GM21390 (cell line): ENCODE results near the gene SUDS3.

Experiments
- ATAC-seq: cut with Tn5 transposase; IDR thresholded peaks from one replicate; pipeline ENCODE4 v1.9.1; 2021; ENCODE audit not compliant: unreplicated experiment

SUDS3 gene

GRCh38 chr12:118355843-118356242 is 20.5 kb upstream of the SUDS3 start:
- no peak for ATAC-seq

DNA sequence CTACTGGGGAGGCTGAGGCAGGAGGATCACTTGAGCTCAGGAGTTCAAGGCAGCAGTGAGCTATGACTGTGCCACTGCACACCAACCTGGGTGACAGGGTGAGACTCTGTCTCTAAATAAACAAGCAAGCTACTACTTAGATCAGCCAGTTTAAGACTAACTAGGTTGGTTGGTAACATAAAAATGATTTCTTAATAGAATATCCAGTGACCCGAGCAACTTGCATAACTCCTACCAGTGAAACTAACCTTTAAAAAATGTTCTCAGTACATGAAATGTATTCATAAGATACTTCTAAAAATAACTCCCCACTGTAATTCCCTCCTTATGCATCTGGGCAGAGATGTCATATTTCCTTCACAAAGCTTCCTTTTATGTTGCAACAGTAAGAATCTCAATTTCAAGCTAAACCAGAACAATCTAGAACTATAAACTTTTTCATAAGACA is 19.5 kb upstream of the SUDS3 start:
- ATAC-seq, result peak; percentile 14

GRCh38 chr12:118357257-118358007 is 18.9 kb upstream of the SUDS3 start:
- peak; percentile 66 for ATAC-seq

GRCh38 chr12:118358008-118358359 is 18.4 kb upstream of the SUDS3 start:
- no peak for ATAC-seq

GRCh38 chr12:118358612-118359540 is 17.5 kb upstream of the SUDS3 start:
- no peak for ATAC-seq

- peak; percentile 44 for ATAC-seq
Observed at GRCh38 chr12:118359541-118359915, 16.8 kb upstream of the SUDS3 start.

DNA sequence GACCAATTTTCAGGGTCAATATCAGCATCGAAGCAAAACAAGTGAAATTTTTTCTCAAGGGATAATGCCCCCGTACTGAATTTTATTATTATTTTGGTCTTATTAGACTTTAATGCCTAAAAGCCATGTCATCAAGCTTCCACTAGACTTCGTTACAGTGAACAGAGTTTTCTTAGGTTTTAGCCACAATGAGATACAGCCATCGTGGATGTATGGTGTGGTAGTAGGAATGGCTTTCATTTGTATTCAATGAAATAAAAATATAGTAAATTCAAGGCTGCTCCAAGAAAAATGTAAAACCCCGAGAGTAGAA is 15.3 kb upstream of the SUDS3 start:
- ATAC-seq, result no peak

GRCh38 chr12:118361889-118362288 is 14.5 kb upstream of the SUDS3 start:
- ATAC-seq, result no peak

DNA sequence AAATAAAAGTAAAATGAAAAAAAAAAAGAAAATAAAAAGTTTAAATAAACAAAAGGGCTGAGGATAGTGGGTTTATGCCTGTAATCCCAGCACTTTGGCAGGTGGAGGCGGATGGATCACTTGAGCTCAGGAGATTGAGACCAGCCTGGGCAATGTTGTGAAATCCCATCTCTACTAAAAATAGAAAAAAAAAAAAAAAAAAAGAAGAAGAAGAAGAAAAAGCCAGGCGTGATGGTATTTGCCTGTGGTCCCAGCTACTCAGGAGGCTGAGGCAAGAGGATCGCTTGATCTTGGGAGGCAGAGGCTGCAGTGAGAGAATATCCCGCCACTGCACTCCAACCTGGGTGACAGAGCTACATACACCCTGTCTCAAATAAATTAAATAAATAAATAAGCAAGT is 7.5 kb upstream of the SUDS3 start:
- no peak for ATAC-seq

DNA sequence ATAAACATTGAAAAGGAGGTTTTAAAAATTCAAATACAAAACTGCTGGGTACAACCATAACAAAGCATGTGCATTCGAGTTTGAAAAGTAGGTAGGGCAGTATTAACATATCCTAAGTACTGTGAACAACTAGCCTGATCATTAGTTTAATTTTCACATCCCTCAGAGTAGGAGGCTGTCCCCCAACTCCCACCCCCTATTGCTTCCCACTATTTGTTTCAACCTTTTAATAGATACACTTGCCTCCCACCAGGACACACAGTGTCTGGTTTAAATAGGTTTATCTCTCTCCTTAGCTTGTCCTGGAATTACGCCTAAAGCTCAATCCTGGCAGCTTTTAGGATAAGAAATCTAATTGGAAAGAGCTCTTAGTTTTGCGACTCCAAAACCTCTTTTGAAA is 5.8 kb upstream of the SUDS3 start:
- ATAC-seq, result no peak

GRCh38 chr12:118371321-118372282 is 4.8 kb upstream of the SUDS3 start:
- ATAC-seq, result no peak

GRCh38 chr12:118372541-118373495 is 3.5 kb upstream of the SUDS3 start, which contains the start of gene TAOK3:
Gene TAOK3, minus strand, starts transcription at chr12:118372907. Its CDS starts 117,340 bp downstream, at chr12:118255567.
- ATAC-seq, result peak; percentile 80

GRCh38 chr12:118373616-118374015 is 2.7 kb upstream of the SUDS3 start:
- ATAC-seq, result no peak

- no peak for ATAC-seq
Observed at GRCh38 chr12:118374126-118374725, 2.1 kb upstream of the SUDS3 start.

- ATAC-seq, result no peak
Observed at GRCh38 chr12:118374909-118375308, 1.4 kb upstream of the SUDS3 start.

GRCh38 chr12:118375348-118375747 is 1.0 kb upstream of the SUDS3 start:
- no peak for ATAC-seq

DNA sequence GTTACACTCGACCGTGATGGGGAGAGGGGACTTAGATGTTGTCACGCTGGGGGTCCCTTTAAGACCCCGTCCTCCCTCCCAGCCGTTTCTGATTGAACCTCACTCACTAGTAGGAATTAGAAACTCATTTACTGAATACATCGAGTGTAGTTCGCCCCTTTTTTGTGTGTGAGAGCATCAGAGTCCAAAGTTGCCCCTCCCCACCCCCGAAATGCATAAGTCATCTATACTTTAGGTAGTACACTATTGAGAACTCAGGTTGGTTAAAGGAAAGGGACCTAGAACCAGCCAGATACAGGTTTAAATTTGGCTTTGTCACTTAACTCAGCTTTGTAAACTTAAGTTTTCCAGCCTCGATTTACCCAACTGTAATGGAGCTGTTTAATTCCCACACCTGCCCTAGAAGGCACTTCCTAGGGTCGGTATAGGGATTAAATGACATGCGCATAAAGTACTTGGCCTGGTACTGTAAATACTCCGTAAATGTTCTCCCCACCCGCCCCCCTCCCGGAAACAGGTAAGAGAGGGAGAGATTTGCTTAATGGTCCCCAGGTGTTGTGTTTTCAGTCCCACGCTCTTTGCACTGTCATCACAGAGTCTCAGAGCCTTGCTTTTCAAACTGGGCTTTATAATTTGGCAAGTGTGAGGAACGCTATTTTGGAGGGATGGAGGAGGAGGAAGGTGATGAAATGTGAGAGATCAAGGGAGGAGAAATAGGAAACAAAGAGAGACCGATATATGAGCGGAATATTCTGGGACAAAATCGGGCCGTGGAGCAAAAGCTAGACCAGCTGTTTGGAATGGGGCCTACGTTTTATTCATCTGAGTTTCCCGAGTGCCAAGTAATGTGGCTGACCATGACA is 897 bp downstream of the SUDS3 start:
- ATAC-seq, result no peak

GRCh38 chr12:118377884-118378470 is 1.6 kb downstream of the SUDS3 start:
- ATAC-seq, result no peak
